SK-N-SH treated with all-trans-retinoic acid at 6 μM for 48 hours (cell line): ENCODE measurements around the gene ZNF362.

Source experiments
- ARNTL ChIP-seq: fragments of 450-650 bp; formaldehyde crosslinking; IDR thresholded peaks from 2 replicates; pipeline ENCODE4 v1.5.0; 2020; ENCODE audit warnings: low read depth, mild to moderate bottlenecking, moderate library complexity, borderline replicate concordance
- BACH2 ChIP-seq: fragments of 250-450 bp; sonication (Bioruptor Pico); IDR thresholded peaks from 2 replicates; pipeline ENCODE4 v1.9.0; 2021; ENCODE audit warnings: mild to moderate bottlenecking, borderline replicate concordance
- PATZ1 ChIP-seq: fragments of 250-450 bp; sonication (Bioruptor Pico); IDR thresholded peaks from 2 replicates; pipeline ENCODE4 v1.8.0; 2020; ENCODE audit warnings: mild to moderate bottlenecking, moderate library complexity, borderline replicate concordance
- TOX ChIP-seq: fragments of 250-450 bp; sonication (Bioruptor Pico); IDR thresholded peaks from 2 replicates; pipeline ENCODE4 v1.8.0; 2021; ENCODE audit warnings: mild to moderate bottlenecking, moderate library complexity, borderline replicate concordance
- ZC3H10 ChIP-seq: fragments of 250-450 bp; sonication (Bioruptor Pico); IDR thresholded peaks from 2 replicates; pipeline ENCODE4 v1.5.1; 2021; ENCODE audit warnings: mild to moderate bottlenecking, moderate library complexity
- ZFP30 ChIP-seq: fragments of 450-650 bp; formaldehyde crosslinking; IDR thresholded peaks from 2 replicates; pipeline ENCODE4 v1.5.0; 2022; ENCODE audit warnings: mild to moderate bottlenecking, moderate library complexity
- ZNF565 ChIP-seq: fragments of 450-650 bp; formaldehyde crosslinking; conservative IDR thresholded peaks from 2 replicates; pipeline ENCODE4 v1.5.0; 2020; ENCODE audit warnings: low read depth, mild to moderate bottlenecking, moderate library complexity

- TF ChIP-seq PATZ1 (no peak), ZFP30 (CRISPR knock-in tag) (no peak), ARNTL (CRISPR knock-in tag) (no peak), BACH2 (CRISPR knock-in tag) (no peak), ZNF565 (CRISPR knock-in tag) (no peak), TOX (no peak), ZC3H10 (no peak)
Observed at GRCh38 chr1:33266766-33267165, 10.5 kb downstream of the ZNF362 start.
